OCI-LY3 (cell line): ENCODE results near the gene FTO.

Experiments
- H2AFZ ChIP-seq: fragments of 200-600, 300-600 bp; shearing (Covaris generic); 2 replicates; pipeline ENCODE4 v1.6.0; 2014; ENCODE audit warnings: antibody characterized with exemption, low read depth, low read length
- H3K27ac ChIP-seq: fragments of 200-600, 300-600 bp; sonication (generic); 2 replicates; pipeline ENCODE4 v1.5.1; 2014; ENCODE audit warnings: mild to moderate bottlenecking, low read length, moderate library complexity, mixed read lengths
- H3K27me3 ChIP-seq: fragments of 200-600, 300-600 bp; sonication (generic); 2 replicates; pipeline ENCODE4 v1.6.1; 2014; ENCODE audit warnings: low read depth, low read length, mixed read lengths
- H3K36me3 ChIP-seq: fragments of 200-600, 300-600 bp; sonication (generic); replicated peaks from 2 replicates; pipeline ENCODE3; 2014; ENCODE audit warnings: low read depth, low read length, mixed read lengths
- H3K4me1 ChIP-seq: fragments of 300-600, 200-600 bp; sonication (generic); 2 replicates; pipeline ENCODE4 v1.6.1; 2014; ENCODE audit warnings: low read length, mixed read lengths
- H3K4me2 ChIP-seq: fragments of 200-600, 300-600 bp; sonication (generic); 2 replicates; pipeline ENCODE4 v1.6.1; 2014; ENCODE audit warnings: low read length, mixed read lengths
- H3K4me3 ChIP-seq: fragments of 300-600, 200-600 bp; sonication (generic); 2 replicates; pipeline ENCODE4 v1.5.1; 2014; ENCODE audit warnings: antibody characterized with exemption, mild to moderate bottlenecking, low read length, moderate library complexity
- H3K79me2 ChIP-seq: fragments of 300-600, 200-600 bp; shearing (Covaris generic); 2 replicates; pipeline ENCODE4 v1.6.1; 2014; ENCODE audit warnings: mild to moderate bottlenecking, low read length, mixed read lengths
- H3K9ac ChIP-seq: fragments of 300-600, 200-600 bp; shearing (Covaris generic); 2 replicates; pipeline ENCODE4 v1.6.0; 2014; ENCODE audit warnings: mild to moderate bottlenecking, low read length, moderate library complexity
- H3K9me3 ChIP-seq: fragments of 200-600, 300-600 bp; shearing (Covaris generic); 2 replicates; pipeline ENCODE4 v1.6.1; 2014; ENCODE audit warnings: low read length, mixed read lengths; ENCODE audit not compliant: insufficient read depth
- H4K20me1 ChIP-seq: fragments of 200-600, 300-600 bp; sonication (generic); 2 replicates; pipeline ENCODE4 v1.6.1; 2016; ENCODE audit warnings: low read length, mixed read lengths; ENCODE audit not compliant: insufficient read depth
- EZH2phosphoT487 ChIP-seq: fragments of 200-600 bp; shearing (Covaris generic); IDR thresholded peaks from 2 replicates; pipeline ENCODE4 v1.6.1; 2018; ENCODE audit warnings: antibody characterized with exemption, mixed run types, low read depth
- TF ChIP-seq, protein P1 (sequence below): fragments of 200-600, 300-600 bp; sonication (generic); IDR thresholded peaks from 2 replicates; pipeline ENCODE4 v1.5.1; 2014; ENCODE audit warnings: antibody characterized with exemption, low read length, low read depth

Gene FTO

DNA sequence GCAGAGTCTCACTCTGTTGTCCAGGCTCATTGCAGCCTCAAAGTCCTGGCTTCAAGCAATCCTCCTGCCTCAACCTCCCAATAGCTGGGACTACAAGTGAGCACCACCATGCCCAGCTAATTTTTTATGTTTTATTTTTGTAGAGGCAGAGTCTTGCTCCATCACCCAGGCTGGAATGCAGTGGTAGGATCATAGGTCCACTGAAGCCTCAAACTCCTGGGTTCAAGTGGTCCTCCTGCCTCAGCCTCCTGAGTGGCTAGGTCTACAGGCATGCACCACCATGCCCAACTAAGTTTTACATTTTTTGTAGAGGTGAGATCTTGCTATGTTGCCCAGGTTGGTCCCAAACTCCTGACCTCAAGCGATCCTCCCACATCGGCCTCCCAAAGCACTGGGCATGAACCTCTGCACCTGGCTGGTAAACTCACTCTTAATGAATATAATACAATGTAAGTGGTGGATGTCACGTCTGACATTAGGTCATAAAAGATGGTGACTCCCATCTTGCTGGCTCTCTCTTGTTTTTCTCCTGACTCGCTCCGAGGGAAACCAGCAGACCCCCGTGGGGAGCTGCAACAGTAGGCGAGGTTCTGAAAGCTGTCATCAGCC is 456.4 kb downstream of the FTO start:
- Histone ChIP-seq H3K4me1 (no peaks in the 10 kb centered on the region), H3K9me3 (no peaks in the 10 kb centered on the region), H3K36me3 (no peaks in the 10 kb centered on the region), H3K79me2 (no peaks in the 10 kb centered on the region), H3K9ac (no peak overlapping the region), H2AFZ (no peak overlapping the region), H3K27ac (no peak overlapping the region), H3K4me3 (no peak overlapping the region), H4K20me1 (no peaks in the 10 kb centered on the region), H3K27me3 (no peaks in the 10 kb centered on the region), H3K4me2 (no peak overlapping the region)
- no peak for TF ChIP-seq EZH2phosphoT487
- TF ChIP-seq, protein P1, sequence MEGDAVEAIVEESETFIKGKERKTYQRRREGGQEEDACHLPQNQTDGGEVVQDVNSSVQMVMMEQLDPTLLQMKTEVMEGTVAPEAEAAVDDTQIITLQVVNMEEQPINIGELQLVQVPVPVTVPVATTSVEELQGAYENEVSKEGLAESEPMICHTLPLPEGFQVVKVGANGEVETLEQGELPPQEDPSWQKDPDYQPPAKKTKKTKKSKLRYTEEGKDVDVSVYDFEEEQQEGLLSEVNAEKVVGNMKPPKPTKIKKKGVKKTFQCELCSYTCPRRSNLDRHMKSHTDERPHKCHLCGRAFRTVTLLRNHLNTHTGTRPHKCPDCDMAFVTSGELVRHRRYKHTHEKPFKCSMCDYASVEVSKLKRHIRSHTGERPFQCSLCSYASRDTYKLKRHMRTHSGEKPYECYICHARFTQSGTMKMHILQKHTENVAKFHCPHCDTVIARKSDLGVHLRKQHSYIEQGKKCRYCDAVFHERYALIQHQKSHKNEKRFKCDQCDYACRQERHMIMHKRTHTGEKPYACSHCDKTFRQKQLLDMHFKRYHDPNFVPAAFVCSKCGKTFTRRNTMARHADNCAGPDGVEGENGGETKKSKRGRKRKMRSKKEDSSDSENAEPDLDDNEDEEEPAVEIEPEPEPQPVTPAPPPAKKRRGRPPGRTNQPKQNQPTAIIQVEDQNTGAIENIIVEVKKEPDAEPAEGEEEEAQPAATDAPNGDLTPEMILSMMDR: no peak

- TF ChIP-seq, protein P1: no peak
- no peak for TF ChIP-seq EZH2phosphoT487
- Histone ChIP-seq H3K4me3 (no peak overlapping the region), H3K79me2 (no peaks in the 10 kb centered on the region), H4K20me1 (no peaks in the 10 kb centered on the region), H2AFZ (no peak overlapping the region), H3K27me3 (no peaks in the 10 kb centered on the region), H3K9ac (no peak overlapping the region), H3K4me2 (no peak overlapping the region), H3K9me3 (no peaks in the 10 kb centered on the region), H3K27ac (no peak overlapping the region), H3K4me1 (no peaks in the 10 kb centered on the region), H3K36me3 (no peaks in the 10 kb centered on the region)
These were observed 457.3 kb downstream of the FTO start for GRCh38 chr16:54160939-54161897.

DNA sequence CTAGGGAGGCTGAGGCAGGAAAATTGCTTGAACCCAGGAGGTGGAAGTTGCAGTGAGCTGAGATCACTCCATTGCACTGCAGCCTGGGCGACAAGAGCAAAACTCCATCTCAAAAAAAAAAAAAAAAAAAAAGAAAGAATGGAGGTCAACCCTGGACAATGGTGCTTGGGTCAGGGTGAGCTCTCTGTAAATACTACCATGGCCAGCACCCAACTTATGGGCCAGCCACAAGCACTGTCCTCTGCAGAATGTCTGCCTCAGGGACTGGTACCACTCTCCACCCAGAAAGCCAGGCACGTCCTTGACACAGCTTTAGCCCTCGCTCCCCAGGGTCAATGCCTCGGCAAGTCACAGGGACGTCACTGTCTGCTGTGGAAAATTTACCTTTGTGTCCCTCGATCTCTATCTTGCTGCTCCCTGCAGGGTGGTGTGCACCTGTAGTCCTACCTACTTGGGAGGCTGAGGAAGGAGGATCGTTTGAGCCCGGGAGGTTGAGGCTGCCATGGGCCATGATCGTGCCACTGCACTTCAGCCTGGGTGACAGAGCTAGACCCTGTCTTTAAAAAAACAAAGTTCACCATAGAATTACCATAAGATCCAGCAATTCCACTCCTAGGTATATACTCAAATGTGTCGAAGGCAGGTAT is 459.4 kb downstream of the FTO start:
- Histone ChIP-seq H3K36me3 (no peaks in the 10 kb centered on the region), H3K4me2 (no peak overlapping the region), H3K27me3 (no peaks in the 10 kb centered on the region), H4K20me1 (no peaks in the 10 kb centered on the region), H3K79me2 (no peaks in the 10 kb centered on the region), H2AFZ (no peak overlapping the region), H3K9me3 (no peaks in the 10 kb centered on the region), H3K9ac (no peak overlapping the region), H3K27ac (no peak overlapping the region), H3K4me1 (no peaks in the 10 kb centered on the region), H3K4me3 (no peak overlapping the region)
- no peak for TF ChIP-seq EZH2phosphoT487
- TF ChIP-seq, protein P1: no peak

DNA sequence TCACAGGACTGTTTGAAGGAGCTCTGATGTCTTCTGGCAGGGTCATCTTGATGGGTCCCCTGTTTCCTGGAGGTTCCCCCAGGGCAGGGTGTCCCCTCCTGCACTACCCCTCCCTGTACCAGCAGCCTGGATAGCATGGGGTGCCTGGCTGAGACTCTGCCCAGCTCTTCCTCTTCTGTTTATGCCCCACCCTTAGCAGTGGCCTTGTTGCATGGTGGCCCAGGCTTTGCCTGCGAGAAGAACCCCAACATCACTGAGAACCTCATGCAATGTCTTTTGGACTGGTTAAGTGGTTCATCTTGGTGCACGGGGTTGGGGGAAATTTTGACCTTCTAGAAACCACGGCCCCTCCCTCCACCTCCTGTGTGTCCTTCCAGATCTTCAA is 460.8 kb downstream of the FTO start:
- H3K27ac ChIP-seq: no peak overlapping the region
- TF ChIP-seq, protein P1: no peak
- TF ChIP-seq EZH2phosphoT487: no peak

More for the DNA sequence above, 460.8 kb downstream of the FTO start:
- Histone ChIP-seq H4K20me1 (no peaks in the 10 kb centered on the region), H3K9ac (no peak overlapping the region), H3K4me2 (no peak overlapping the region), H3K79me2 (no peaks in the 10 kb centered on the region), H3K9me3 (no peaks in the 10 kb centered on the region), H3K36me3 (no peaks in the 10 kb centered on the region), H3K4me1 (no peaks in the 10 kb centered on the region), H2AFZ (no peak overlapping the region), H3K27me3 (peaks cover 3% of the 10 kb centered on the region; the same call in 1 of the 2 replicates), H3K4me3 (no peak overlapping the region)
